Coronary artery (tissue), 2 donors: ENCODE results near the gene DMAC2.
A peak's percentile ranks its signal among the peaks of the same experiment; 100 is the strongest.

Source experiments
- DNase-seq: peaks from one replicate; pipeline ENCODE4 v3.0.0-alpha.2; 2017; ENCODE audit warnings: low spot score
- H3K27ac ChIP-seq, 2 donors: fragments of 200-600 bp; sonication (generic); one replicate each; pipeline ENCODE4 v1.5.1; 2016 to 2019
- H3K4me3 ChIP-seq: fragments of 200-600 bp; sonication (generic); 2 replicates; pipeline ENCODE4 v1.5.1; 2016; ENCODE audit warnings: mild to moderate bottlenecking, moderate library complexity
- TF ChIP-seq, protein P1 (sequence below): fragments of 200-600 bp; sonication (generic); IDR thresholded peaks from one replicate; pipeline ENCODE4 v1.5.1; 2019; ENCODE audit warnings: antibody characterized with exemption

DMAC2 gene

DNA sequence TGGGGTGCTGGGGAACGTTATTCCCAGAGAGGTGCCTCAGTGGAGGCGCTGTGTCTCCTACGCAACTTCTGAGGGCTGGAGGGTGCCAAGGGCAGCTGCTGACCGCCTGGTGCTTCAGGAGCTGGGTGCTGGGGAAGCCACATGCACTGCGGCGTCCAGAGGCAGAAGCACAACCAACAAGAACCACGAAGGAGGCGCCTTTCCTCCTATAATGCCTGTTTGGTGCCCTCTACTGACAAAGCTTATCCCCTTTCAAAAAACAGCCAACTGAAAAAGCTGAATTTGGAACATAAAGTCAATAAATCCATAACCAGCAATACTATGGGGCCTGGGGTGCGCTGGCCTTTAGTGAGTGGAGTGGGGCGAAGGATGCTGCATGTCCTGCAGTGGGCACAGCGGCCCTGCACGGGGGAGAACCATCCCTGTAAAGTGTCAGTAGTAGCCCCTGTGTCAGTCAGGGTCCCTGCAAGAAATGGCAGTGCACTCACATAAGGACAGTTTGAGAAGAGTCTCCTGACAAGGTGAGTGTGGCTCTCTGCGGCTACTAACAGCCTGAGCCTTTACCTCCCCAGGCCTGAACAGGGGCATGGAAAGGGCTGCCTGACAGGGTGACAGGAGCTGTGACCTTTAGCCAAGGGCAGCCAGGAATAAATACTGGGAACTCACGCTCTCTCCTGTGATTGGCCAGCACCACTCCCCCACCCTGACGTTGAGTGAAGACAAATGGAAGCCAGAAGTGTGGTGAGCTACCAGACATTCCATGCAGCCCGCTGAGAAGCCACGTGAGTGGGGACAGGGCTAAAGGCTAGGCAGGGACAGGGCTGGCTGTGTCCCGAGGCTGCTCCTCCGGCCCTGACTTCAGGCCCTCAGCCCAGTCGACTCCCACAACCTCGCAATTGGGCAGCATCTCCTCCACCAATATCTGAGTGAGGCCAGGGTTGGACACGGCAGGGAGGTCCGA is 8.0 kb downstream of the DMAC2 start:
- H3K4me3 ChIP-seq, result no peak overlapping the region
- TF ChIP-seq, protein P1, sequence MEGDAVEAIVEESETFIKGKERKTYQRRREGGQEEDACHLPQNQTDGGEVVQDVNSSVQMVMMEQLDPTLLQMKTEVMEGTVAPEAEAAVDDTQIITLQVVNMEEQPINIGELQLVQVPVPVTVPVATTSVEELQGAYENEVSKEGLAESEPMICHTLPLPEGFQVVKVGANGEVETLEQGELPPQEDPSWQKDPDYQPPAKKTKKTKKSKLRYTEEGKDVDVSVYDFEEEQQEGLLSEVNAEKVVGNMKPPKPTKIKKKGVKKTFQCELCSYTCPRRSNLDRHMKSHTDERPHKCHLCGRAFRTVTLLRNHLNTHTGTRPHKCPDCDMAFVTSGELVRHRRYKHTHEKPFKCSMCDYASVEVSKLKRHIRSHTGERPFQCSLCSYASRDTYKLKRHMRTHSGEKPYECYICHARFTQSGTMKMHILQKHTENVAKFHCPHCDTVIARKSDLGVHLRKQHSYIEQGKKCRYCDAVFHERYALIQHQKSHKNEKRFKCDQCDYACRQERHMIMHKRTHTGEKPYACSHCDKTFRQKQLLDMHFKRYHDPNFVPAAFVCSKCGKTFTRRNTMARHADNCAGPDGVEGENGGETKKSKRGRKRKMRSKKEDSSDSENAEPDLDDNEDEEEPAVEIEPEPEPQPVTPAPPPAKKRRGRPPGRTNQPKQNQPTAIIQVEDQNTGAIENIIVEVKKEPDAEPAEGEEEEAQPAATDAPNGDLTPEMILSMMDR, result no peak
- DNase-seq, result no peak
- no peak overlapping the region for H3K27ac ChIP-seq

DNA sequence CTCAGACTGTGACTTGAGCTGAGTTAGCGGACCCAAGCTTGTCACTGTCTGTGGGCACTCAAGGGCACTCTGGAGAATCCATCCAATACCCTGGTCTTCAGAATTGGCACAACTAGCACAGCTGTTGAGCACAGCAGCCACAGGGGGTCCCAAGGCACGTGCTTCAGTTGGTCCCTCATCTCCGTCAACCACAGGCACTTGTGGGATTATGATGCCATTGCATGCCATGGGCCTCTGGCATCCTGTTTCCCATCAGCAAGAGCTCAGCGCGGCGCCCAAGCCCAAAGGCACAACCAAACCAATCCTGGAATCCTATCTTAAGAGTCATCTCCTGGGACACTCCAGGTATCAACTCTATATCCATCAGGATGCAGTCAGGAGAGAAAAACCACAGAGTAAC is 8.8 kb downstream of the DMAC2 start:
- TF ChIP-seq, protein P1, result no peak
- DNase-seq, result no peak
- H3K27ac ChIP-seq, result no peak overlapping the region
- no peak overlapping the region for H3K4me3 ChIP-seq

DNA sequence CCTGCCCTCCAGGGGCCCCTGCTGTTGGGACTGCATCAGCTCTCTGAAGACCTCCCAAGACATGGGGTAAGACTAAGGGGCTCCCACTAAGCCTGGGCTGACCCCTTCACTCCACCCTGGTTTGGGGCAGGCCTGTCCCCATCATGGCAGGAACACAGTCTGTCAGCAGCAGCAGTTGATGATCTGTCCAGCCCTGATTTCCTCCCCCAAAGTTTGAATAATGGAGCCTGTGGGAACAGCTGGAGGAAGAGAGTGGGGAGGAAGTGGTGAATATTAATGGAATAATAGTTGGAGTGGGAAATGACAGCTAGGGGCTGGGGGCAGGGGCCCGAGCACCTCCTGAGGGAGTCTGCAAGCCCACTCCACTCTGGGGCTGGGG is 11.2 kb downstream of the DMAC2 start:
- Histone ChIP-seq H3K4me3 (peak overlapping the region; percentile 71), H3K27ac (peak overlapping the region; percentile 55 to 89)
- TF ChIP-seq, protein P1, result no peak
- no peak for DNase-seq

GRCh38 chr19:41427647-41428480 is 11.8 kb downstream of the DMAC2 start:
- TF ChIP-seq, protein P1, result no peak
- Histone ChIP-seq H3K4me3 (peak overlapping the region; percentile 71), H3K27ac (peak overlapping the region; percentile 55 to 89)
- peak; percentile 79 for DNase-seq

DNA sequence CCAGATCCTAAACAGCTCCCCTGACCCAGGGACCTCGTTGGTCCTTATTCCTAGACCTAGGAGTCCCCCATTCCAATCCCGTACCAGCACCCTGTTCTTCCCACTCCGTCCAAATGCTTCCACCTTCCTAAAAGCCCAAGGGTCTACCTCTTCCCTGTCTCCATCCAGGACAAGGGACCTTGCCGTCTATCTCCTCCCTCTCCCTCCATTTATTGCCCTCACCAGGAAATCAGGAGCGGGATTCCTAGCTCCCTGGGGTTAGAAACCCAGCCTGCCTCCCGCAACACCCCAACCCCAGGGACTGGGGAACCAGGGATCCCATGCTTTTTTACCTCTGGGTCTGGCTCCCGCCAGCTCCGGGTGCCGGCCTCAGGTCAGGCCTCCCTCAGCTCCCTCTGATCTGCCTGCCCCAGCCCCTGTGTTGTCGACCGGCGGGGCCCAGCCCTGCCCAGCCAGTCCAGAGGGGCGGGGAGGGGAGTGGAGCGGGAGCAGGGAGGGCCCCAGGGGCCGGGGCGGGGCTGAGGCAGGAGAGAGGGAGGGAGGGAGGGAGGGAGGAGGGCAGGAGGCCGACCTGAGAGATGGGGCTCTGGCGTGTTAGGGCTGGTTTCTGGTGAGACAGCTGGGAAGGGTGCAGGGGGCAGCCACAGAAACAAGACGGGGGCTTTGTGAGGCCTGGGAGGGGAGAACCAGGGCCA is 12.6 kb downstream of the DMAC2 start, which contains the start of gene B3GNT8:
Gene B3GNT8 (minus strand): TSS at position 423 of the 695 bp plus-strand sequence. CDS start 596 bp downstream, outside the sequence.
- Histone ChIP-seq H3K27ac (peak within 1 kb of the TSS; percentile 55 to 89), H3K4me3 (peak within 1 kb of the TSS; percentile 71)
- TF ChIP-seq, protein P1, result no peak
- peak; percentile 87 for DNase-seq

DNA sequence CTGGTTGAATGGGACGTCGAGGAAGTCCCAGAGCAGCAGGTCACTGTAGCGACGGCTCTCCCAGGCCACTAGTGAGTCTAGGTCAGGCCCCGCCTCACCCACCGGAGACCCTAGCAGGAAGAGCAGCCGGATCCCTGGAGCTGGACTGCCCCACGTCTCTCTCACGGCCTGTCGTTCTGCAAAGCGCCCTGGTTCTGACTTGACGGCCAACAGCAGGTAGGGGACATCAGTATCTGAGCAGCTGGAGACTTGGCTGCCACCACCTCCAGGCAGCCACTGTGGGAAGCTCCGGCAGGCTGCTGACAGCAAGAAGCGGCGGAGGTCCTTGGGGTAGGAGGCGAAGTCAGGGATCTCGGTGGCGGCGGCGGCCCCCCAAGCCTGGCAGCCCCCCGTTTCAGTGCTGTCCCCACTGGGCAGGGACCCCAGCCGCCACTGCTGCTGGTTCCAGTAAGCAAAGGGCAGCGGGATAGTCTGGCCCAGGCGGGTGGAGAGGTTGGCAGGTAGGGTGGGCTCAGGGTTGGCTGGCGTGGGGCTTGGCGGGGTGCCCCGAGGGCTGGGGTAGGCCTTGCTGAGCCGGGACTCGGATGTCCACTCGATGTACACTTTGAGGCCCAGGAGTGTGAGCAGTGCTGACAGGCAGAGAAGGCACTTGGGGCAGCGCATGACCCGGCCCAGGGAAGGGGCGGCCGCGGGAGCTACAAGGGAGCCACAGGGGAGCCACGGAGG is 13.4 kb downstream of the DMAC2 start:
- H3K4me3 ChIP-seq, result peak overlapping the region; percentile 71
- TF ChIP-seq, protein P1, result no peak
- no peak for DNase-seq
- H3K27ac ChIP-seq, result peak overlapping the region; percentile 55 to 89
